Endothelial cell of umbilical vein (primary cell): ENCODE results near the gene BCL11B. TPM values are rescaled to one million over a fixed set of nuclear protein-coding genes. Genes with fewer than 3 reads are reported as not detected.

Experiments used
- BruUV-seq: library from RNA; stranded (reverse); fragments of 400-500 nt; replicated peaks from 2 replicates; lab custom pipeline; 2021; lab: Mats Ljungman, UMichigan
- CTCF ChIA-PET: fragments of 300-600, 350-600 bp; sonication (Branson Sonifier 250); formaldehyde crosslinking; loops from one replicate; lab custom pipeline; 2021; ENCODE audit warnings: antibody characterized with exemption, inconsistent platforms; lab: Charles Lee
- POLR2A ChIA-PET: fragments of 300-600, 350-600 bp; sonication (Branson Sonifier 250); formaldehyde crosslinking; loops from one replicate; lab custom pipeline; 2021; ENCODE audit warnings: antibody characterized with exemption, inconsistent platforms; lab: Charles Lee
- DNase-seq: peaks from one replicate; pipeline ENCODE4 v3.0.0-alpha.2; 2011; ENCODE audit warnings: low read depth, low spot score
- FAIRE-seq: peaks from 2 replicates; lab custom pipeline; 2011; peaks lifted over from hg19 to GRCh38; lab: Jason Lieb, UNC
- H2AFZ ChIP-seq: 2 replicates; pipeline ENCODE4 v1.6.0; 2012; ENCODE audit warnings: low read depth, low read length, control low read depth, inconsistent platforms
- H3K27ac ChIP-seq: 2 replicates; pipeline ENCODE4 v1.5.1; 2011; ENCODE audit warnings: low read depth, mild to moderate bottlenecking, control low read depth, low read length, moderate library complexity; ENCODE audit not compliant: insufficient read depth
- H3K27me3 ChIP-seq, 2 experiments: 2 replicates each; pipeline versions ENCODE4 v1.6.0 to v1.6.1; 2011; ENCODE audit warnings: low read length in 2 of 2, mixed read lengths in 1 of 2; ENCODE audit not compliant: control insufficient read depth in 2 of 2, insufficient read depth in 2 of 2
- H3K36me3 ChIP-seq, 2 experiments: 2 replicates in 1 of 2; 3 replicates in 1 of 2; pipeline ENCODE4 v1.5.1; 2011; ENCODE audit warnings: low read length in 2 of 2, mild to moderate bottlenecking in 1 of 2, moderate library complexity in 1 of 2; ENCODE audit not compliant: control insufficient read depth in 2 of 2, insufficient read depth in 2 of 2; ENCODE audit errors: extremely low read depth in 1 of 2
- H3K4me1 ChIP-seq: 3 replicates; pipeline ENCODE4 v1.5.1; 2011; ENCODE audit warnings: mild to moderate bottlenecking, low read length; ENCODE audit not compliant: control insufficient read depth, insufficient read depth; ENCODE audit errors: extremely low read depth
- H3K4me2 ChIP-seq: 2 replicates; pipeline ENCODE4 v1.6.1; 2011; ENCODE audit warnings: low read length, control low read depth, mixed read lengths; ENCODE audit not compliant: insufficient read depth
- H3K4me3 ChIP-seq, 3 experiments: fragments of 200-600 bp in 1 of 3; sonication (generic), shearing (Covaris generic) in 1 of 3; replicated peaks in 1 of 3; 2 replicates each; pipeline ENCODE4 v1.5.1; 2011 to 2016; ENCODE audit warnings: control low read depth in 3 of 3, low read length in 3 of 3, mild to moderate bottlenecking in 2 of 3, inconsistent platforms in 1 of 3, low read depth in 1 of 3, moderate library complexity in 1 of 3; ENCODE audit not compliant: insufficient read depth in 1 of 3
- H3K79me2 ChIP-seq: 2 replicates; pipeline ENCODE4 v1.6.0; 2012; ENCODE audit warnings: low read length, inconsistent platforms; ENCODE audit not compliant: control insufficient read depth, insufficient read depth
- H3K9ac ChIP-seq: replicated peaks from 2 replicates; pipeline ENCODE3; 2011; ENCODE audit warnings: low read length, control low read depth; ENCODE audit not compliant: insufficient read depth; ENCODE audit errors: extremely low read depth
- H3K9me1 ChIP-seq: replicated peaks from 3 replicates; pipeline ENCODE4 v1.6.0; 2011; ENCODE audit warnings: mild to moderate bottlenecking, low read length; ENCODE audit not compliant: control insufficient read depth, insufficient read depth; ENCODE audit errors: extremely low read depth
- H3K9me3 ChIP-seq: replicated peaks from 2 replicates; pipeline ENCODE4 v1.5.1; 2012; ENCODE audit warnings: low read length, inconsistent platforms; ENCODE audit not compliant: control insufficient read depth, insufficient read depth
- H4K20me1 ChIP-seq: replicated peaks from 2 replicates; pipeline ENCODE3; 2011; ENCODE audit warnings: mild to moderate bottlenecking, low read length; ENCODE audit not compliant: control insufficient read depth, insufficient read depth; ENCODE audit errors: extremely low read depth
- CTCF ChIP-seq, 2 donors: IDR thresholded peaks; 1 replicate in 1 of 2; 2 replicates in 1 of 2; pipeline ENCODE4 v1.5.1; 2011; ENCODE audit warnings: low read length in 2 of 2, mild to moderate bottlenecking in 2 of 2, moderate library complexity in 2 of 2, control low read depth in 1 of 2, inconsistent platforms in 1 of 2, low read depth in 1 of 2; ENCODE audit not compliant: insufficient read depth in 1 of 2; ENCODE audit errors: extremely low read depth in 1 of 2
- EZH2 ChIP-seq: IDR thresholded peaks from 2 replicates; pipeline ENCODE4 v1.6.1; 2012; ENCODE audit warnings: borderline replicate concordance, low read depth, mild to moderate bottlenecking, moderate library complexity, low read length, inconsistent platforms; ENCODE audit not compliant: severe bottlenecking
- FOS ChIP-seq: IDR thresholded peaks from 2 replicates; pipeline ENCODE4 v1.6.1; 2011; ENCODE audit warnings: mild to moderate bottlenecking, low read length, moderate library complexity, borderline replicate concordance; ENCODE audit not compliant: insufficient read depth
- JUN ChIP-seq: IDR thresholded peaks from 2 replicates; pipeline ENCODE4 v1.6.1; 2011; ENCODE audit warnings: borderline replicate concordance, low read depth; ENCODE audit not compliant: insufficient read length, insufficient read depth
- MAX ChIP-seq: IDR thresholded peaks from 2 replicates; pipeline ENCODE4 v1.6.1; 2011; ENCODE audit not compliant: insufficient read depth, insufficient read length
- MYC ChIP-seq: IDR thresholded peaks from one replicate; pipeline ENCODE4 v1.6.1; 2011; ENCODE audit warnings: mild to moderate bottlenecking, low read depth, low read length
- POLR2AphosphoS5 ChIP-seq: IDR thresholded peaks from 2 replicates; pipeline ENCODE4 v1.6.1; 2012; ENCODE audit warnings: low read depth, mild to moderate bottlenecking, control low read depth, low read length, moderate library complexity; ENCODE audit not compliant: insufficient read depth
- dilution Hi-C: fragments of 300-500 bp; cut with MboI; formaldehyde crosslinking; loops from one replicate; pipeline ENCODE4 v1.15.0; 2019; ENCODE audit warnings: low sequenced_read_pairs; ENCODE audit not compliant: extremely low pct_ligation_motif_present
- intact Hi-C: fragments of 100-400 bp; cut with micrococcal nuclease; formaldehyde crosslinking; loops from one replicate; pipeline ENCODE4 v1.10.0; 2022
- polyA plus RNA-seq, 4 experiments: library from polyadenylated mRNA; depleted of rRNA in 3 of 4; stranded (reverse) in 3 of 4; unstranded in 1 of 4; fragments of >200 nt; gene quantifications; 2 replicates each; pipeline versions ENCODE4 v1.2.1 to v1.2.3, GENCODE V29; 2011 to 2012; ENCODE audit warnings: missing spikeins in 1 of 4
- total RNA-seq: library from RNA; stranded (reverse); gene quantifications from 2 replicates; pipeline ENCODE4 v1.2.3, GENCODE V29; 2021

BCL11B gene
- total and polyA plus RNA-seq, 2 donors (not counting 3 experiments of a cell fraction or from before 2014, with no cell fraction given): 0.03 to 0.07 TPM

- TF ChIP-seq CTCF (IDR thresholded peaks at IDR 0.05; ENCODE audit: extremely low read depth in 1 of 2, insufficient read depth in 1 of 2, low read depth in 1 of 2, low read length in 2 of 2): no peak
- no peak for TF ChIP-seq POLR2AphosphoS5
- TF ChIP-seq MYC: no peak
- TF ChIP-seq MAX: no peak
- no peak for TF ChIP-seq EZH2
- no peak for TF ChIP-seq JUN
- TF ChIP-seq FOS: no peak
- H3K9me3 ChIP-seq: peaks cover 9% of the 10 kb centered on the region
- H3K4me3 ChIP-seq: no peak overlapping the region
- FAIRE-seq (no peak), DNase-seq (no peak)
- H3K36me3 ChIP-seq: no peaks in the 10 kb centered on the region
- no TSS peak for BruUV-seq
- no peak overlapping the region for H2AFZ ChIP-seq
- H4K20me1 ChIP-seq: no peaks in the 10 kb centered on the region
- dilution Hi-C loops: no loop called here
- intact Hi-C loops: no loop called here
- no peaks in the 10 kb centered on the region for H3K9me1 ChIP-seq
- no peaks in the 10 kb centered on the region for H3K4me1 ChIP-seq
- H3K9ac ChIP-seq: no peak overlapping the region
- ChIA-PET POLR2A (no interaction called here), CTCF (no interaction called here)
- no peak overlapping the region for H3K4me2 ChIP-seq
- no peaks in the 10 kb centered on the region for H3K27me3 ChIP-seq
- no peaks in the 10 kb centered on the region for H3K79me2 ChIP-seq
- no peak overlapping the region for H3K27ac ChIP-seq
These were observed 132.8 kb downstream of the BCL11B start for GRCh38 chr14:99138999-99139865.
